SK-N-SH (cell line): ENCODE data around the gene STX17. TPM values are rescaled to one million over a fixed set of nuclear protein-coding genes. Genes with fewer than 3 reads are reported as not detected.

Experiments
- CTCF ChIA-PET: fragments of 300-600, 350-600 bp; formaldehyde crosslinking; extraction: SDS; loops from one replicate; lab custom pipeline; 2021; lab: Yijun Ruan, JAX
- POLR2A ChIA-PET: fragments of 350-600 bp; sonication (Branson Sonifier 250); formaldehyde crosslinking; extraction: SDS; loops from one replicate; lab custom pipeline; 2020; ENCODE audit warnings: antibody characterized with exemption, inconsistent platforms; lab: Yijun Ruan, JAX
- DNase-seq: peaks from one replicate; pipeline ENCODE4 v3.0.0; 2012
- H2AFZ ChIP-seq: fragments of 200-600 bp; sonication (generic); 2 replicates; pipeline ENCODE4 v1.8.1; 2016; ENCODE audit warnings: antibody characterized with exemption, mild to moderate bottlenecking, low read depth
- H3F3A ChIP-seq: fragments of 200-600 bp; sonication (generic); replicated peaks from 2 replicates; pipeline ENCODE3; 2016; ENCODE audit warnings: antibody characterized with exemption, mild to moderate bottlenecking; ENCODE audit not compliant: insufficient read depth
- H3K27ac ChIP-seq, 2 experiments: fragments of 200-500 bp in 1 of 2; fragments of 200-600 bp in 1 of 2; sonication (Bioruptor generic) in 1 of 2; sonication (generic), shearing (Covaris generic) in 1 of 2; 2 replicates each; pipeline versions ENCODE4 v1.5.1 to v1.6.1; 2014 to 2016; ENCODE audit warnings: low read depth in 2 of 2, inconsistent platforms in 1 of 2, low read length in 1 of 2, mild to moderate bottlenecking in 1 of 2, mixed read lengths in 1 of 2
- H3K27me3 ChIP-seq: fragments of 200-600 bp; sonication (generic), shearing (Covaris generic); 2 replicates; pipeline ENCODE4 v1.6.1; 2016; ENCODE audit warnings: mixed run types; ENCODE audit not compliant: insufficient read depth
- H3K36me3 ChIP-seq, 2 experiments: fragments of 200-500 bp in 1 of 2; fragments of 200-600 bp in 1 of 2; sonication (Bioruptor generic) in 1 of 2; sonication (generic) in 1 of 2; replicated peaks in 1 of 2; 2 replicates each; pipeline versions ENCODE3 to v1.5.1; 2014 to 2016; ENCODE audit warnings: low read length in 1 of 2, mild to moderate bottlenecking in 1 of 2; ENCODE audit not compliant: insufficient read depth in 2 of 2, control insufficient read depth in 1 of 2
- H3K4me1 ChIP-seq, 2 experiments: fragments of 200-500 bp in 1 of 2; fragments of 200-600 bp in 1 of 2; sonication (Bioruptor generic) in 1 of 2; sonication (generic), shearing (Covaris generic) in 1 of 2; 2 replicates each; pipeline versions ENCODE4 v1.5.1 to v1.6.1; 2014 to 2016; ENCODE audit warnings: low read depth in 1 of 2, low read length in 1 of 2, mixed run types in 1 of 2; ENCODE audit not compliant: insufficient read depth in 2 of 2, control insufficient read depth in 1 of 2
- H3K4me2 ChIP-seq: fragments of 200-600 bp; sonication (generic), shearing (Covaris generic); 2 replicates; pipeline ENCODE4 v1.6.1; 2017; ENCODE audit warnings: mixed run types
- H3K4me3 ChIP-seq, 2 experiments: fragments of 200-500 bp in 1 of 2; fragments of 200-600 bp in 1 of 2; sonication (Bioruptor generic) in 1 of 2; sonication (generic), shearing (Covaris generic) in 1 of 2; 2 replicates each; pipeline versions ENCODE4 v1.5.1 to v1.8.1; 2014 to 2016; ENCODE audit warnings: low read depth in 2 of 2, inconsistent platforms in 1 of 2, low read length in 1 of 2, mild to moderate bottlenecking in 1 of 2, mixed read lengths in 1 of 2, moderate library complexity in 1 of 2
- H3K79me2 ChIP-seq: fragments of 200-600 bp; sonication (generic); 2 replicates; pipeline ENCODE4 v1.8.1; 2017; ENCODE audit warnings: mild to moderate bottlenecking; ENCODE audit not compliant: insufficient read depth
- H3K9ac ChIP-seq: fragments of 200-600 bp; sonication (generic); 2 replicates; pipeline ENCODE4 v1.6.1; 2017; ENCODE audit warnings: mixed run types
- H3K9me2 ChIP-seq: fragments of 200-600 bp; sonication (generic); 2 replicates; pipeline ENCODE4 v1.6.1; 2017; ENCODE audit warnings: mixed run types
- H3K9me3 ChIP-seq: fragments of 200-600 bp; sonication (generic); 2 replicates; pipeline ENCODE4 v1.6.1; 2017; ENCODE audit warnings: mixed run types, mild to moderate bottlenecking, moderate library complexity
- H4K20me1 ChIP-seq: fragments of 200-600 bp; sonication (generic); 2 replicates; pipeline ENCODE4 v1.6.1; 2017; ENCODE audit warnings: mild to moderate bottlenecking, mixed run types; ENCODE audit not compliant: insufficient read depth
- CHD2 ChIP-seq: fragments of 150-350 bp; IDR thresholded peaks from 2 replicates; pipeline ENCODE4 v1.6.1; 2018; ENCODE audit warnings: low read length; ENCODE audit not compliant: partially characterized antibody
- CTCF ChIP-seq: fragments of 200-600 bp; sonication (generic); IDR thresholded peaks from 2 replicates; pipeline ENCODE4 v1.6.1; 2017; ENCODE audit warnings: antibody characterized with exemption, mild to moderate bottlenecking, moderate library complexity
- ELF1 ChIP-seq: IDR thresholded peaks from 2 replicates; pipeline ENCODE4 v1.4.0; 2012
- EZH2phosphoT487 ChIP-seq: fragments of 200-600 bp; sonication (generic); IDR thresholded peaks from 2 replicates; pipeline ENCODE4 v1.6.1; 2017; ENCODE audit warnings: low read depth, mixed run types, mild to moderate bottlenecking, antibody characterized with exemption, moderate library complexity, borderline replicate concordance
- GABPA ChIP-seq: IDR thresholded peaks from 2 replicates; pipeline ENCODE4 v1.4.0; 2012; ENCODE audit warnings: low read depth, mild to moderate bottlenecking
- IRF3 ChIP-seq: fragments of 150-350 bp; IDR thresholded peaks from 2 replicates; pipeline ENCODE4 v1.6.1; 2016; ENCODE audit warnings: mild to moderate bottlenecking, low read depth, low read length
- MEF2A ChIP-seq: IDR thresholded peaks from 2 replicates; pipeline ENCODE4 v1.4.0; 2012; ENCODE audit warnings: low read depth, borderline replicate concordance
- MXI1 ChIP-seq: IDR thresholded peaks from 2 replicates; pipeline ENCODE4 v1.6.1; 2012; ENCODE audit warnings: mild to moderate bottlenecking, low read depth, low read length, improper control_type of control experiment
- NFIC ChIP-seq: IDR thresholded peaks from 2 replicates; pipeline ENCODE4 v1.4.0; 2012; ENCODE audit warnings: borderline replicate concordance
- PBX3 ChIP-seq: IDR thresholded peaks from 2 replicates; pipeline ENCODE4; 2012
- POLR2AphosphoS5 ChIP-seq: IDR thresholded peaks from 2 replicates; pipeline ENCODE4 v1.6.1; 2012; ENCODE audit warnings: low read depth, low read length
- RAD21 ChIP-seq: IDR thresholded peaks from 2 replicates; pipeline ENCODE4 v1.6.1; 2012; ENCODE audit warnings: mild to moderate bottlenecking, low read length
- RFX5 ChIP-seq: IDR thresholded peaks from 2 replicates; pipeline ENCODE4 v1.6.1; 2012; ENCODE audit warnings: mild to moderate bottlenecking, improper control_type of control experiment, low read length
- TCF12 ChIP-seq: IDR thresholded peaks from 2 replicates; pipeline ENCODE4 v1.4.0; 2012
- USF1 ChIP-seq: IDR thresholded peaks from 2 replicates; pipeline ENCODE4 v1.4.0; 2012; ENCODE audit warnings: low read depth, borderline replicate concordance
- USF2 ChIP-seq: fragments of 150-350 bp; IDR thresholded peaks from 2 replicates; pipeline ENCODE4 v1.6.1; 2017; ENCODE audit warnings: antibody characterized with exemption, low read length, low read depth, borderline replicate concordance
- YY1 ChIP-seq: IDR thresholded peaks from 2 replicates; pipeline ENCODE4 v1.4.0; 2012; ENCODE audit warnings: low read depth, mild to moderate bottlenecking
- whole genome bisulfite sequencing: methylation state at CpG from one replicate; pipeline ENCODE4 v1.1.6; 2017; ENCODE audit warnings: low lambda C conversion rate; 5-methylcytosine and 5-hydroxymethylcytosine counted together
- polyA plus RNA-seq, 3 experiments: library from polyadenylated mRNA; depleted of rRNA; stranded (reverse); fragments of >200 nt; gene quantifications; 2 replicates each; pipeline ENCODE4 v1.2.3, GENCODE V29; 2012

Gene STX17
- polyA plus RNA-seq, 1 of the 3 experiments (the other 2 are of a cell fraction): 6.1 TPM

- Histone ChIP-seq H3K27me3 (no peaks in the 10 kb centered on the region), H3K36me3 (peaks cover 22 to 48% of the 10 kb centered on the region in 2 experiments), H3K79me2 (no peaks in the 10 kb centered on the region), H3K9me2 (no peaks in the 10 kb centered on the region), H3K9ac (no peak overlapping the region), H3K4me3 (no peak overlapping the region), H3K4me1 (no peaks in the 10 kb centered on the region), H3K27ac (no peak overlapping the region), H3K4me2 (no peak overlapping the region), H3K9me3 (peaks cover 10% of the 10 kb centered on the region), H4K20me1 (no peaks in the 10 kb centered on the region), H2AFZ (no peak overlapping the region), H3F3A (peaks cover 6% of the 10 kb centered on the region)
- DNase-seq: no peak
- ChIA-PET CTCF (no interaction called here), POLR2A (no interaction called here)
- WGBS: 93% methylated on average over 5 of the region's 5 CpGs
- TF ChIP-seq CTCF (no peak), RAD21 (no peak), IRF3 (no peak), TCF12 (no peak), RFX5 (no peak), YY1 (no peak), EZH2phosphoT487 (no peak), PBX3 (no peak), NFIC (no peak), USF2 (no peak), CHD2 (no peak), MEF2A (no peak), USF1 (no peak), MXI1 (no peak), POLR2AphosphoS5 (no peak), GABPA (no peak), ELF1 (no peak)
Measured at GRCh38 chr9:99999797-100000196, 93.3 kb downstream of the STX17 start.
